GM23338 (cell line): ENCODE measurements around the gene TRMT2A.

ENCODE experiments used
- CREB1 ChIP-seq: fragments of 250-450 bp; sonication (Bioruptor Pico); IDR thresholded peaks from 2 replicates; pipeline ENCODE4 v1.5.0; 2020; ENCODE audit warnings: low read depth, mild to moderate bottlenecking, moderate library complexity
- CTCF ChIP-seq, 2 experiments: fragments of 200-600 bp in 1 of 2; sonication (generic) in 1 of 2; conservative IDR thresholded peaks; 2 replicates each; pipeline versions ENCODE4 v1.5.1 to v1.6.1; 2016 to 2017; ENCODE audit warnings: antibody characterized with exemption in 2 of 2, low read depth in 2 of 2, mild to moderate bottlenecking in 2 of 2, moderate library complexity in 1 of 2
- ETS1 ChIP-seq: IDR thresholded peaks from 2 replicates; pipeline ENCODE4 v1.6.1; 2016; ENCODE audit warnings: antibody characterized with exemption
- EZH2 ChIP-seq: fragments of 200-600 bp; sonication (generic); IDR thresholded peaks from one replicate; pipeline ENCODE4 v1.8.0; 2017; ENCODE audit warnings: antibody characterized with exemption, mild to moderate bottlenecking, low read depth; ENCODE audit not compliant: unreplicated experiment
- EZH2phosphoT487 ChIP-seq: fragments of 200-600 bp; sonication (generic); IDR thresholded peaks from one replicate; pipeline ENCODE4 v1.8.1; 2018; ENCODE audit warnings: antibody characterized with exemption; ENCODE audit not compliant: unreplicated experiment
- JUNB ChIP-seq: IDR thresholded peaks from one replicate; pipeline ENCODE4 v1.6.1; 2016; ENCODE audit warnings: antibody characterized with exemption; ENCODE audit not compliant: unreplicated experiment
- NANOG ChIP-seq: IDR thresholded peaks from 2 replicates; pipeline ENCODE4 v1.6.1; 2016; ENCODE audit warnings: antibody characterized with exemption, borderline replicate concordance
- POLR2AphosphoS5 ChIP-seq: IDR thresholded peaks from 2 replicates; pipeline ENCODE4 v1.6.1; 2016; ENCODE audit warnings: antibody characterized with exemption, low read depth
- REST ChIP-seq: IDR thresholded peaks from one replicate; pipeline ENCODE4 v1.6.1; 2018; ENCODE audit warnings: antibody characterized with exemption; ENCODE audit not compliant: unreplicated experiment

GRCh38 chr22:20090730-20091240, 26.2 kb downstream of the TRMT2A start:
- TF ChIP-seq CTCF (conservative IDR thresholded peaks at IDR 0.05; ENCODE audit: low read depth in 2 of 2) (no peak), EZH2phosphoT487 (no peak), POLR2AphosphoS5 (no peak), EZH2 (no peak), REST (no peak), JUNB (no peak), CREB1 (CRISPR knock-in tag) (no peak), ETS1 (no peak), NANOG (no peak)
